ENCODE data around the gene SYP. TPM values are rescaled to one million over a fixed set of nuclear protein-coding genes. Genes with fewer than 3 reads are reported as not detected.

SYP gene
- total RNA-seq, 1 donor = 0.36 TPM

GRCh38 chrX:49202022-49202421 lies 2.0 kb upstream of the SYP start:
- Histone ChIP-seq H4K20me1 (ENCODE audit: insufficient read depth, low read length) (no peaks in the 10 kb centered on the region), H3K4me1 (ENCODE audit: insufficient read depth, low read length) (no peaks in the 10 kb centered on the region), H3K27me3 (ENCODE audit: insufficient read depth, low read length) (peaks cover 4% of the 10 kb centered on the region), H3K4me3 (ENCODE audit: insufficient read depth, low read length) (no peak overlapping the region), H2AFZ (ENCODE audit: low read length) (no peak overlapping the region), H3K4me2 (ENCODE audit: insufficient read depth, low read length) (no peak overlapping the region), H3K9me3 (ENCODE audit: low read depth, low read length) (no peaks in the 10 kb centered on the region), H3K36me3 (ENCODE audit: insufficient read depth, low read length) (no peaks in the 10 kb centered on the region), H3K79me2 (ENCODE audit: insufficient read depth, low read length) (no peaks in the 10 kb centered on the region), H3K27ac (ENCODE audit: low read depth, low read length) (no peak overlapping the region)
- TF ChIP-seq, protein P1, sequence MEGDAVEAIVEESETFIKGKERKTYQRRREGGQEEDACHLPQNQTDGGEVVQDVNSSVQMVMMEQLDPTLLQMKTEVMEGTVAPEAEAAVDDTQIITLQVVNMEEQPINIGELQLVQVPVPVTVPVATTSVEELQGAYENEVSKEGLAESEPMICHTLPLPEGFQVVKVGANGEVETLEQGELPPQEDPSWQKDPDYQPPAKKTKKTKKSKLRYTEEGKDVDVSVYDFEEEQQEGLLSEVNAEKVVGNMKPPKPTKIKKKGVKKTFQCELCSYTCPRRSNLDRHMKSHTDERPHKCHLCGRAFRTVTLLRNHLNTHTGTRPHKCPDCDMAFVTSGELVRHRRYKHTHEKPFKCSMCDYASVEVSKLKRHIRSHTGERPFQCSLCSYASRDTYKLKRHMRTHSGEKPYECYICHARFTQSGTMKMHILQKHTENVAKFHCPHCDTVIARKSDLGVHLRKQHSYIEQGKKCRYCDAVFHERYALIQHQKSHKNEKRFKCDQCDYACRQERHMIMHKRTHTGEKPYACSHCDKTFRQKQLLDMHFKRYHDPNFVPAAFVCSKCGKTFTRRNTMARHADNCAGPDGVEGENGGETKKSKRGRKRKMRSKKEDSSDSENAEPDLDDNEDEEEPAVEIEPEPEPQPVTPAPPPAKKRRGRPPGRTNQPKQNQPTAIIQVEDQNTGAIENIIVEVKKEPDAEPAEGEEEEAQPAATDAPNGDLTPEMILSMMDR (IDR thresholded peaks at IDR 0.05; ENCODE audit: extremely low read depth, low read depth, low read length) = no peak
- DNase-seq (ENCODE audit: insufficient read length, low spot score, missing footprints) = peak; percentile 41

- H4K20me1 ChIP-seq (ENCODE audit: insufficient read depth, low read length) = no peaks in the 10 kb centered on the region
- TF ChIP-seq, protein P1 (IDR thresholded peaks at IDR 0.05; ENCODE audit: extremely low read depth, low read depth, low read length) = no peak
- no peak overlapping the region for H3K27ac ChIP-seq (ENCODE audit: low read depth, low read length)
- no peaks in the 10 kb centered on the region for H3K9me3 ChIP-seq (ENCODE audit: low read depth, low read length)
- no peaks in the 10 kb centered on the region for H3K79me2 ChIP-seq (ENCODE audit: insufficient read depth, low read length)
- no peak overlapping the region for H2AFZ ChIP-seq (ENCODE audit: low read length)
- DNase-seq (ENCODE audit: insufficient read length, low spot score, missing footprints) = peak; percentile 58
- no peaks in the 10 kb centered on the region for H3K4me1 ChIP-seq (ENCODE audit: insufficient read depth, low read length)
- H3K36me3 ChIP-seq (ENCODE audit: insufficient read depth, low read length) = no peaks in the 10 kb centered on the region
- no peak overlapping the region for H3K4me2 ChIP-seq (ENCODE audit: insufficient read depth, low read length)
- no peak overlapping the region for H3K4me3 ChIP-seq (ENCODE audit: insufficient read depth, low read length)
- H3K27me3 ChIP-seq (ENCODE audit: insufficient read depth, low read length) = peaks cover 4% of the 10 kb centered on the region
These were observed 738 bp downstream of the SYP start for GRCh38 chrX:49199315-49199595.

DNA sequence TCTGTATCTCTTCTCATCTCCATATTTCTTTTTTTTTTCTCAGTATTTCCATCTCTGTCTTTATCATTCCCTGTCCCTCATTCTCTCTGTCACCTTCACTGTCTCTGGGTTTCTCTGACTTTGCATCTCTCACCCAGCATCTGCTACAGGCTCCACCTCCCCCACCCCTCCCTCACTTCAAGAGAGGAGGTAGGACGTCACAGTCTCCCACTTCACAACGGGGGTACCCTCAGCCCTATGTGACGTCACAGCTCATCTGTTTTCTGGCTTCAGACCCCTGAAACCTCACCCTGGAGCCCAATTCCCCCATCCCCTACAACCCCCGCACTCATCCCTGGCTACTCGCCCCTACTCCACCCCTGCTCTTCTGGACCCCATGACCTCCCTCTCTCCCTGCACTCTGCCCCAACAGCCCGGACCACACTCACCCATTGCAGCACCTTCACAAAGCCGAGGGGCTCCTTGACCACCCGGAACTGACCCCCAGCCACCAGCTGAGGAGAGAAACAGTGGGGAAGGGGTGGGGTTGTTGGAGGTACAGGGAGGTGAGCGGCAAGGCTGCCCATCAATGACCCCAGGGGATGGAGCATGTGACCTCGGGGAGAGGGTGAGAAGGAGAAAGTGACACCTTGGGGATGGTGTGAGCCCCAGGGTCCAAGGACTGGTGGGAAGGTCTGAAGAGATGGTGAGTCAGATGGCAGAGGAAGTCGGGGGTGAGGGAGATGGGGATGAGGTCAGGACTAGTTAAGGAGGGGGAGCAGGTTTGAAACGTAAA lies 1.3 kb downstream of the SYP start:
- Histone ChIP-seq H4K20me1 (ENCODE audit: insufficient read depth, low read length) (no peaks in the 10 kb centered on the region), H3K79me2 (ENCODE audit: insufficient read depth, low read length) (no peaks in the 10 kb centered on the region), H3K36me3 (ENCODE audit: insufficient read depth, low read length) (no peaks in the 10 kb centered on the region), H2AFZ (ENCODE audit: low read length) (no peak overlapping the region), H3K4me3 (ENCODE audit: insufficient read depth, low read length) (no peak overlapping the region), H3K4me2 (ENCODE audit: insufficient read depth, low read length) (no peak overlapping the region), H3K27me3 (ENCODE audit: insufficient read depth, low read length) (peaks cover 4% of the 10 kb centered on the region), H3K9me3 (ENCODE audit: low read depth, low read length) (no peaks in the 10 kb centered on the region), H3K4me1 (ENCODE audit: insufficient read depth, low read length) (no peaks in the 10 kb centered on the region), H3K27ac (ENCODE audit: low read depth, low read length) (no peak overlapping the region)
- DNase-seq (ENCODE audit: insufficient read length, low spot score, missing footprints) = peak; percentile 60
- TF ChIP-seq, protein P1 (IDR thresholded peaks at IDR 0.05; ENCODE audit: extremely low read depth, low read depth, low read length) = no peak

GRCh38 chrX:49197543-49198087 lies 2.4 kb downstream of the SYP start:
- Histone ChIP-seq H3K4me2 (ENCODE audit: insufficient read depth, low read length) (no peak overlapping the region), H3K27me3 (ENCODE audit: insufficient read depth, low read length) (peaks cover 4% of the 10 kb centered on the region), H3K36me3 (ENCODE audit: insufficient read depth, low read length) (no peaks in the 10 kb centered on the region), H2AFZ (ENCODE audit: low read length) (no peak overlapping the region), H3K27ac (ENCODE audit: low read depth, low read length) (no peak overlapping the region), H3K9me3 (ENCODE audit: low read depth, low read length) (no peaks in the 10 kb centered on the region), H3K4me1 (ENCODE audit: insufficient read depth, low read length) (no peaks in the 10 kb centered on the region), H4K20me1 (ENCODE audit: insufficient read depth, low read length) (no peaks in the 10 kb centered on the region), H3K4me3 (ENCODE audit: insufficient read depth, low read length) (no peak overlapping the region), H3K79me2 (ENCODE audit: insufficient read depth, low read length) (no peaks in the 10 kb centered on the region)
- DNase-seq (ENCODE audit: insufficient read length, low spot score, missing footprints) = peak; percentile 15
- TF ChIP-seq, protein P1 (IDR thresholded peaks at IDR 0.05; ENCODE audit: extremely low read depth, low read depth, low read length) = no peak
